ENCODE data around the gene ANKRD6. TPM values are rescaled to one million over a fixed set of nuclear protein-coding genes. Genes with fewer than 3 reads are reported as not detected.

The ANKRD6 gene
- total RNA-seq, 1 experiment from 2014 or later, result 5.6 TPM

- no peak overlapping the region; the same call in 1 of the 2 replicates for H2BK15ac ChIP-seq (ENCODE audit: low read depth, low read length)
- WGBS (ENCODE audit: extremely low coverage, insufficient read length, low lambda C conversion rate), result no CpG with 5 or more reads among the region's 3 CpGs
These were observed 76.9 kb downstream of the ANKRD6 start for GRCh38 chr6:89509777-89510281.

More at GRCh38 chr6:89509777-89510281, 76.9 kb downstream of the ANKRD6 start:
- no peak overlapping the region for H2BK5ac ChIP-seq (ENCODE audit: insufficient read length, low read length)
- H3K9me3 Mint-ChIP-seq, result no peaks in the 10 kb centered on the region
- H2AFZ ChIP-seq (ENCODE audit: low read length), result no peak overlapping the region
- H3K4ac ChIP-seq (ENCODE audit: low read depth, low read length), result no peak overlapping the region
- no peaks in the 10 kb centered on the region for H3K9me3 ChIP-seq (ENCODE audit: control insufficient read depth, low read depth, low read length)
- no peak overlapping the region for H2BK12ac ChIP-seq (ENCODE audit: insufficient read length, low read depth, low read length)
- peaks cover 4 to 10% of the 10 kb centered on the region in 2 experiments for H3K4me1 Mint-ChIP-seq
- no peak overlapping the region for H4K8ac ChIP-seq (replicated peaks; ENCODE audit: insufficient read length, low read depth, low read length)
- TF ChIP-seq CTCF (conservative IDR thresholded peaks at IDR 0.05), result no peak
- no peak overlapping the region for H3K18ac ChIP-seq (ENCODE audit: insufficient read length, low read depth, low read length)
- no peak overlapping the region for H3K27ac ChIP-seq (ENCODE audit: insufficient read length, low read depth, low read length)
- no peak overlapping the region for H3K14ac ChIP-seq (ENCODE audit: insufficient read depth, low read length)
- H3K4me2 ChIP-seq (ENCODE audit: insufficient read depth, insufficient read length, low read length), result no peak overlapping the region
- no peaks in the 10 kb centered on the region for H3K4me1 ChIP-seq (ENCODE audit: insufficient read depth, low read length)
- no peaks in the 10 kb centered on the region for H3K36me3 Mint-ChIP-seq (ENCODE audit: insufficient read depth in 1 of 3, low read depth in 3 of 3)
- H4K5ac ChIP-seq (ENCODE audit: insufficient read length, low read depth, low read length), result no peak overlapping the region
- H3K27me3 Mint-ChIP-seq (ENCODE audit: low read depth), result no peaks in the 10 kb centered on the region
- no peak overlapping the region for H2AK5ac ChIP-seq (ENCODE audit: insufficient read length, low read length)
- H2BK120ac ChIP-seq (ENCODE audit: low read depth, low read length, poor library complexity, severe bottlenecking), result no peak overlapping the region
- no peaks in the 10 kb centered on the region for H3K79me1 ChIP-seq (ENCODE audit: insufficient read depth, low read depth, low read length, poor library complexity, severe bottlenecking)
- H3K27ac Mint-ChIP-seq, result peak overlapping the region in 1 of 3 experiments; percentile 65; a peak in 1 of 7 replicates
- DNase-seq, result no peak
- no peaks in the 10 kb centered on the region for H3K27me3 ChIP-seq (ENCODE audit: insufficient read depth, low read length)
- H2BK20ac ChIP-seq (ENCODE audit: low read depth, low read length, poor library complexity, severe bottlenecking), result no peak overlapping the region
- no peak overlapping the region for H3K4me3 Mint-ChIP-seq
- H3T11ph ChIP-seq (ENCODE audit: low read length), result no peak overlapping the region
- H3K56ac ChIP-seq (ENCODE audit: insufficient read length, low read depth, low read length), result no peak overlapping the region
- no peaks in the 10 kb centered on the region for H4K20me1 ChIP-seq (ENCODE audit: control insufficient read depth, insufficient read depth, insufficient read length)
- no peaks in the 10 kb centered on the region for H3K23me2 ChIP-seq (ENCODE audit: insufficient read length, low read depth, low read length, poor library complexity, severe bottlenecking)
- H3K23ac ChIP-seq (ENCODE audit: insufficient read length, low read depth, low read length), result no peak overlapping the region
- H4K91ac ChIP-seq (ENCODE audit: insufficient read length, low read depth, low read length), result no peak overlapping the region
- no peak overlapping the region for H3K9ac ChIP-seq (ENCODE audit: extremely low read depth, insufficient read length, low read length)
- no peaks in the 10 kb centered on the region for H3K79me2 ChIP-seq (ENCODE audit: insufficient read depth, low read length)
